SK-N-SH (cell line): ENCODE results near the gene CACNA1D. TPM values are rescaled to one million over a fixed set of nuclear protein-coding genes. Genes with fewer than 3 reads are reported as not detected.

Experiments
- CTCF ChIA-PET: fragments of 300-600, 350-600 bp; formaldehyde crosslinking; extraction: SDS; loops from one replicate; lab custom pipeline; 2021; lab: Yijun Ruan, JAX
- POLR2A ChIA-PET: fragments of 350-600 bp; sonication (Branson Sonifier 250); formaldehyde crosslinking; extraction: SDS; loops from one replicate; lab custom pipeline; 2020; ENCODE audit warnings: antibody characterized with exemption, inconsistent platforms; lab: Yijun Ruan, JAX
- DNase-seq: peaks from one replicate; pipeline ENCODE4 v3.0.0; 2012
- H2AFZ ChIP-seq: fragments of 200-600 bp; sonication (generic); 2 replicates; pipeline ENCODE4 v1.8.1; 2016; ENCODE audit warnings: antibody characterized with exemption, mild to moderate bottlenecking, low read depth
- H3F3A ChIP-seq: fragments of 200-600 bp; sonication (generic); replicated peaks from 2 replicates; pipeline ENCODE3; 2016; ENCODE audit warnings: antibody characterized with exemption, mild to moderate bottlenecking; ENCODE audit not compliant: insufficient read depth
- H3K27ac ChIP-seq, 2 experiments: fragments of 200-500 bp in 1 of 2; fragments of 200-600 bp in 1 of 2; sonication (Bioruptor generic) in 1 of 2; sonication (generic), shearing (Covaris generic) in 1 of 2; 2 replicates each; pipeline versions ENCODE4 v1.5.1 to v1.6.1; 2014 to 2016; ENCODE audit warnings: low read depth in 2 of 2, inconsistent platforms in 1 of 2, low read length in 1 of 2, mild to moderate bottlenecking in 1 of 2, mixed read lengths in 1 of 2
- H3K27me3 ChIP-seq: fragments of 200-600 bp; sonication (generic), shearing (Covaris generic); 2 replicates; pipeline ENCODE4 v1.6.1; 2016; ENCODE audit warnings: mixed run types; ENCODE audit not compliant: insufficient read depth
- H3K36me3 ChIP-seq, 2 experiments: fragments of 200-500 bp in 1 of 2; fragments of 200-600 bp in 1 of 2; sonication (Bioruptor generic) in 1 of 2; sonication (generic) in 1 of 2; replicated peaks in 1 of 2; 2 replicates each; pipeline versions ENCODE3 to v1.5.1; 2014 to 2016; ENCODE audit warnings: low read length in 1 of 2, mild to moderate bottlenecking in 1 of 2; ENCODE audit not compliant: insufficient read depth in 2 of 2, control insufficient read depth in 1 of 2
- H3K4me1 ChIP-seq, 2 experiments: fragments of 200-500 bp in 1 of 2; fragments of 200-600 bp in 1 of 2; sonication (Bioruptor generic) in 1 of 2; sonication (generic), shearing (Covaris generic) in 1 of 2; 2 replicates each; pipeline versions ENCODE4 v1.5.1 to v1.6.1; 2014 to 2016; ENCODE audit warnings: low read depth in 1 of 2, low read length in 1 of 2, mixed run types in 1 of 2; ENCODE audit not compliant: insufficient read depth in 2 of 2, control insufficient read depth in 1 of 2
- H3K4me2 ChIP-seq: fragments of 200-600 bp; sonication (generic), shearing (Covaris generic); 2 replicates; pipeline ENCODE4 v1.6.1; 2017; ENCODE audit warnings: mixed run types
- H3K4me3 ChIP-seq, 2 experiments: fragments of 200-500 bp in 1 of 2; fragments of 200-600 bp in 1 of 2; sonication (Bioruptor generic) in 1 of 2; sonication (generic), shearing (Covaris generic) in 1 of 2; 2 replicates each; pipeline versions ENCODE4 v1.5.1 to v1.8.1; 2014 to 2016; ENCODE audit warnings: low read depth in 2 of 2, inconsistent platforms in 1 of 2, low read length in 1 of 2, mild to moderate bottlenecking in 1 of 2, mixed read lengths in 1 of 2, moderate library complexity in 1 of 2
- H3K79me2 ChIP-seq: fragments of 200-600 bp; sonication (generic); 2 replicates; pipeline ENCODE4 v1.8.1; 2017; ENCODE audit warnings: mild to moderate bottlenecking; ENCODE audit not compliant: insufficient read depth
- H3K9ac ChIP-seq: fragments of 200-600 bp; sonication (generic); 2 replicates; pipeline ENCODE4 v1.6.1; 2017; ENCODE audit warnings: mixed run types
- H3K9me2 ChIP-seq: fragments of 200-600 bp; sonication (generic); 2 replicates; pipeline ENCODE4 v1.6.1; 2017; ENCODE audit warnings: mixed run types
- H3K9me3 ChIP-seq: fragments of 200-600 bp; sonication (generic); 2 replicates; pipeline ENCODE4 v1.6.1; 2017; ENCODE audit warnings: mixed run types, mild to moderate bottlenecking, moderate library complexity
- H4K20me1 ChIP-seq: fragments of 200-600 bp; sonication (generic); 2 replicates; pipeline ENCODE4 v1.6.1; 2017; ENCODE audit warnings: mild to moderate bottlenecking, mixed run types; ENCODE audit not compliant: insufficient read depth
- CHD2 ChIP-seq: fragments of 150-350 bp; IDR thresholded peaks from 2 replicates; pipeline ENCODE4 v1.6.1; 2018; ENCODE audit warnings: low read length; ENCODE audit not compliant: partially characterized antibody
- EZH2phosphoT487 ChIP-seq: fragments of 200-600 bp; sonication (generic); IDR thresholded peaks from 2 replicates; pipeline ENCODE4 v1.6.1; 2017; ENCODE audit warnings: low read depth, mixed run types, mild to moderate bottlenecking, antibody characterized with exemption, moderate library complexity, borderline replicate concordance
- FOXJ3 ChIP-seq: sonication (generic); formaldehyde crosslinking; IDR thresholded peaks from 2 replicates; pipeline ENCODE4 v1.5.1; 2020; ENCODE audit warnings: mild to moderate bottlenecking, missing genetic modification reagents
- FOXM1 ChIP-seq: IDR thresholded peaks from 2 replicates; pipeline ENCODE4 v1.4.0; 2012; ENCODE audit warnings: low read depth, mild to moderate bottlenecking
- GABPA ChIP-seq: IDR thresholded peaks from 2 replicates; pipeline ENCODE4 v1.4.0; 2012; ENCODE audit warnings: low read depth, mild to moderate bottlenecking
- GATA2 ChIP-seq: sonication (generic); formaldehyde crosslinking; IDR thresholded peaks from 2 replicates; pipeline ENCODE4 v1.5.0; 2020; ENCODE audit warnings: mild to moderate bottlenecking, missing genetic modification reagents
- IRF3 ChIP-seq: fragments of 150-350 bp; IDR thresholded peaks from 2 replicates; pipeline ENCODE4 v1.6.1; 2016; ENCODE audit warnings: mild to moderate bottlenecking, low read depth, low read length
- JUND ChIP-seq: IDR thresholded peaks from 2 replicates; pipeline ENCODE4 v1.4.0; 2012
- MAX ChIP-seq: IDR thresholded peaks from 2 replicates; pipeline ENCODE4 v1.4.0; 2012; ENCODE audit warnings: low read depth
- MXI1 ChIP-seq: IDR thresholded peaks from 2 replicates; pipeline ENCODE4 v1.6.1; 2012; ENCODE audit warnings: mild to moderate bottlenecking, low read depth, low read length, improper control_type of control experiment
- RAD21 ChIP-seq: IDR thresholded peaks from 2 replicates; pipeline ENCODE4 v1.6.1; 2012; ENCODE audit warnings: mild to moderate bottlenecking, low read length
- RCOR1 ChIP-seq: fragments of 150-350 bp; IDR thresholded peaks from 2 replicates; pipeline ENCODE4 v1.6.1; 2017; ENCODE audit warnings: antibody characterized with exemption, low read length
- REST ChIP-seq: IDR thresholded peaks from 2 replicates; pipeline ENCODE4 v1.6.1; 2012; ENCODE audit warnings: mild to moderate bottlenecking, low read depth, low read length, moderate library complexity
- RXRA ChIP-seq: IDR thresholded peaks from 2 replicates; pipeline ENCODE4 v1.4.0; 2012; ENCODE audit warnings: low read depth, mild to moderate bottlenecking, borderline replicate concordance
- SIN3A ChIP-seq: IDR thresholded peaks from 2 replicates; pipeline ENCODE4 v1.6.1; 2012; ENCODE audit warnings: low read depth, mild to moderate bottlenecking, low read length, moderate library complexity, borderline replicate concordance
- TCF12 ChIP-seq: IDR thresholded peaks from 2 replicates; pipeline ENCODE4 v1.4.0; 2012
- TEAD4 ChIP-seq: IDR thresholded peaks from 2 replicates; pipeline ENCODE4 v1.4.0; 2012; ENCODE audit warnings: mild to moderate bottlenecking, borderline replicate concordance; ENCODE audit not compliant: insufficient read depth
- YY1 ChIP-seq: IDR thresholded peaks from 2 replicates; pipeline ENCODE4 v1.4.0; 2012; ENCODE audit warnings: low read depth, mild to moderate bottlenecking
- WGBS: methylation state at CpG from one replicate; pipeline ENCODE4 v1.1.6; 2017; ENCODE audit warnings: low lambda C conversion rate; 5-methylcytosine and 5-hydroxymethylcytosine counted together
- polyA plus RNA-seq, 3 experiments: library from polyadenylated mRNA; depleted of rRNA; stranded (reverse); fragments of >200 nt; gene quantifications; 2 replicates each; pipeline ENCODE4 v1.2.3, GENCODE V29; 2012
- TF ChIP-seq, protein P1 (sequence below): fragments of 200-600 bp; sonication (generic); IDR thresholded peaks from 2 replicates; pipeline ENCODE4 v1.6.1; 2017; ENCODE audit warnings: antibody characterized with exemption, mild to moderate bottlenecking, moderate library complexity
- TF ChIP-seq, protein P2 (sequence below): IDR thresholded peaks from 2 replicates; pipeline ENCODE4 v1.4.0; 2012; ENCODE audit warnings: low read depth, borderline replicate concordance

The CACNA1D gene
- polyA plus RNA-seq, 1 of the 3 experiments (the other 2 are of a cell fraction), result 0.12 TPM

DNA sequence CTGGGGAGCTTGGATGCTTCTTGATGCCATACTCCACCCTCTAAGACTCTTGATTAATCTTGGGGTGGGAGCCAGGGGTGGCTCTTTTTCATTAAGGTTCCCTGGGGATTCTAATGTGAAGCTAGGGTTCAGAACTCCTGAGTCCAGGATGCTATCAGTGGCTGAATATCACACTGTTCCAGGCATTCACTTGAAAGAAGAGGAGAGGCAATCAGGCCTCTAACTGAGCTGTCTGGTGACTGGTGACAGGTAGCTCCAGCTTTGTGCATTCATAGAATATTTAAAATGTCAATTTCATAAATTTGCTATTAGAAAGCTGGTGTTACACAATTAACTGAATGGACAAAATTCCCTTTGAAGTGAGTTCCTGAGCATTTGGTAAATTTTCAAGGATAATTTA is 212.8 kb downstream of the CACNA1D start (continued):
- TF ChIP-seq, protein P1, sequence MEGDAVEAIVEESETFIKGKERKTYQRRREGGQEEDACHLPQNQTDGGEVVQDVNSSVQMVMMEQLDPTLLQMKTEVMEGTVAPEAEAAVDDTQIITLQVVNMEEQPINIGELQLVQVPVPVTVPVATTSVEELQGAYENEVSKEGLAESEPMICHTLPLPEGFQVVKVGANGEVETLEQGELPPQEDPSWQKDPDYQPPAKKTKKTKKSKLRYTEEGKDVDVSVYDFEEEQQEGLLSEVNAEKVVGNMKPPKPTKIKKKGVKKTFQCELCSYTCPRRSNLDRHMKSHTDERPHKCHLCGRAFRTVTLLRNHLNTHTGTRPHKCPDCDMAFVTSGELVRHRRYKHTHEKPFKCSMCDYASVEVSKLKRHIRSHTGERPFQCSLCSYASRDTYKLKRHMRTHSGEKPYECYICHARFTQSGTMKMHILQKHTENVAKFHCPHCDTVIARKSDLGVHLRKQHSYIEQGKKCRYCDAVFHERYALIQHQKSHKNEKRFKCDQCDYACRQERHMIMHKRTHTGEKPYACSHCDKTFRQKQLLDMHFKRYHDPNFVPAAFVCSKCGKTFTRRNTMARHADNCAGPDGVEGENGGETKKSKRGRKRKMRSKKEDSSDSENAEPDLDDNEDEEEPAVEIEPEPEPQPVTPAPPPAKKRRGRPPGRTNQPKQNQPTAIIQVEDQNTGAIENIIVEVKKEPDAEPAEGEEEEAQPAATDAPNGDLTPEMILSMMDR, result no peak
- TF ChIP-seq TEAD4 (no peak), SIN3A (no peak), EZH2phosphoT487 (no peak)

GRCh38 chr3:53708001-53708621 is 213.7 kb downstream of the CACNA1D start:
- no peaks in the 10 kb centered on the region; the same call in none of the 2 replicates for H3K27me3 ChIP-seq
- H3K4me1 ChIP-seq, result peaks cover 0 to 42% of the 10 kb centered on the region in 2 experiments; a peak in 1 of 4 replicates
- ChIA-PET POLR2A (no interaction called here), CTCF (interaction anchor here (0.7 to 9.0 kb wide), 14 partner anchors 10 to 352 kb away, joined by 3 to 149 read pairs (median 11); no protein-coding TSS in a partner anchor)
- no peaks in the 10 kb centered on the region for H3K9me2 ChIP-seq
- no peak overlapping the region for H3K4me2 ChIP-seq
- WGBS, result 52% methylated on average over 4 of the region's 4 CpGs
- H3K36me3 ChIP-seq, result no peaks in the 10 kb centered on the region
- H3K27ac ChIP-seq, result peak overlapping the region in 1 of 2 experiments; percentile 34; a peak in 2 of 4 replicates
- no peak overlapping the region for H3K4me3 ChIP-seq
- H2AFZ ChIP-seq, result no peak overlapping the region
- no peaks in the 10 kb centered on the region for H3F3A ChIP-seq
- no peaks in the 10 kb centered on the region for H3K79me2 ChIP-seq
- H3K9ac ChIP-seq, result no peak overlapping the region
- no peaks in the 10 kb centered on the region for H4K20me1 ChIP-seq
- no peaks in the 10 kb centered on the region for H3K9me3 ChIP-seq
- DNase-seq, result no peak
- TF ChIP-seq EZH2phosphoT487 (no peak), MXI1 (no peak), JUND (no peak), CHD2 (no peak), RXRA (no peak), GABPA (no peak), IRF3 (no peak), FOXJ3 (no peak), YY1 (no peak), FOXM1 (no peak), TCF12 (no peak), GATA2 (CRISPR knock-in tag) (no peak), RCOR1 (no peak), MAX (no peak), REST (no peak), RAD21 (no peak)
- TF ChIP-seq, protein P1, result no peak
- TF ChIP-seq, protein P2, sequence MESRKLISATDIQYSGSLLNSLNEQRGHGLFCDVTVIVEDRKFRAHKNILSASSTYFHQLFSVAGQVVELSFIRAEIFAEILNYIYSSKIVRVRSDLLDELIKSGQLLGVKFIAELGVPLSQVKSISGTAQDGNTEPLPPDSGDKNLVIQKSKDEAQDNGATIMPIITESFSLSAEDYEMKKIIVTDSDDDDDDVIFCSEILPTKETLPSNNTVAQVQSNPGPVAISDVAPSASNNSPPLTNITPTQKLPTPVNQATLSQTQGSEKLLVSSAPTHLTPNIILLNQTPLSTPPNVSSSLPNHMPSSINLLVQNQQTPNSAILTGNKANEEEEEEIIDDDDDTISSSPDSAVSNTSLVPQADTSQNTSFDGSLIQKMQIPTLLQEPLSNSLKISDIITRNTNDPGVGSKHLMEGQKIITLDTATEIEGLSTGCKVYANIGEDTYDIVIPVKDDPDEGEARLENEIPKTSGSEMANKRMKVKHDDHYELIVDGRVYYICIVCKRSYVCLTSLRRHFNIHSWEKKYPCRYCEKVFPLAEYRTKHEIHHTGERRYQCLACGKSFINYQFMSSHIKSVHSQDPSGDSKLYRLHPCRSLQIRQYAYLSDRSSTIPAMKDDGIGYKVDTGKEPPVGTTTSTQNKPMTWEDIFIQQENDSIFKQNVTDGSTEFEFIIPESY, result no peak
